Measurements from ENCODE around the gene SH3YL1.

The SH3YL1 gene

DNA sequence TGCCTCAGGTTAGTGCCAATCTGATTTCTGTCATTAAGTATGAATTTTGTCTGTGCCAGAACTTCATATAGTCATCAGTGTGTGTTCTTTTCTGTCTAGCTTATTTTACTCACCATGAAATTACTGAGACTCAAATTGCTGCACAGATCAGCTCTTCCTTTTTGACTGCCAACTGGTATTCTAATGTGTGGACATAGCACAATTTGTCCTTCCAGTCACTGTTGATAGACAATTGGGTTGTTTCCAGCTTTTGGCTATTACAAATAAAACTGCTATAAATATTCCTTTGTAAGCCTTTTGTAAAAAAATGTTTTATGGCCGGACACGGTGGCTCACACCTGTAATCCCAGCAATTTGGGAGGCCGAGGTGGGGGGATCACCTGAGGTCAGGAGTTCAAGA is 7.7 kb downstream of the SH3YL1 start:
- no peak for DNase-seq

DNA sequence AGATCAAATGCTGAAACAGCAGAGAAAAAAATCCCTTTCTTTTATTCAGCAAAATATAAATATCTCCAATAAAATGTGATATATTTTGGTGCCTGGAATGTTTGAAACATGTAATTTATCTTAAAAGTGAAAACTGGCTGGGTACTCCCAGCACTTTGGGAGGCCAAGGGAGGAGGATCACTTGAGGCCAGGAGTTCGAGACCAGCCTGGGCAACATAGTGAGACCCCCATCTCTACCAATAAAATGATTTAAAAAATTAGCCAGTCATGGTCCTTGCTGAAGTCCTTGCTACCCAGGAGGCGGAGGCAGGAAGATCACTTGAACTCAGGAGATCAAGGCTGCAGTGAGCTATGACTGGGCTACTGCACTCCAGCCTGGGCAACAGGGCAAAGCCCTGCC is 8.6 kb downstream of the SH3YL1 start:
- no peak for DNase-seq

DNA sequence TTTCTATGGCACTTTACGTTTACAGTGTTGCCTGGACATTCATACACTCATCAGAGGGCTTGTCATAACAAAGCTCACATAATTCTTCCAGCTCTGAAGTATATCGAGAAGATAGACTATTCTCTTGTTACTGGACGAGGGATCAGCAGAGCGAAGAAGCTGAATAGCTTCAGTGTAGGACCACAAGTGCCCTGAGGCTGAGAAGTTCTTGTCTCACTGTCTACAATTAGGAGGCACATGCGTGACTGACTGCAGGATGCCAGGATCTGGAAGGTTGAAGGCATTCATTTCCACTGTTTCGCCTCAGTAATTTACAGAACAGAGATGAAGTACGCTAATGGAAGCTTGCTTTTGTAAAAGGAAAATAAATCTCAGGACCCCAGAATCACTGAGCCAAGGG is 9.6 kb downstream of the SH3YL1 start:
- no peak for DNase-seq

DNA sequence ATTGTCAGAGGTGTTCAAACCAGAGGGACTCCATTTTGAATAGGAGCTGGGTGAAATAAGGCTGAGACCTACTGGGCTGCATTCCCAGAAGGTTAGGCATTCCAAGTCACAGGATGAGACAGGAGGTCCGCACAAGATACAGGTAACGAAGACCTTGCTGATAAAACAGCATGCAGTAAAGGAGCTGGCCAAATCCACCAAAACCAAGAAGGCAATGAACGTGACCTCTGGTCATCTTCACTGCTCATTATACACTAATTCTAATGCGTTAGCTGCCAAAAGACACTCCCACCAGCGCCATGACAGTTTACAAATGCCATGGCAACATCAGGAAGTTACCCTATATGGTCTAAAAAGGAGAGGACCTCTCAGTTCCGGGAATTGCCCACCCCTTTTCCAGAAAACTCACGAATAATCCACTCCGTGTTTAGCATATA is 10.6 kb downstream of the SH3YL1 start:
- no peak for DNase-seq

DNA sequence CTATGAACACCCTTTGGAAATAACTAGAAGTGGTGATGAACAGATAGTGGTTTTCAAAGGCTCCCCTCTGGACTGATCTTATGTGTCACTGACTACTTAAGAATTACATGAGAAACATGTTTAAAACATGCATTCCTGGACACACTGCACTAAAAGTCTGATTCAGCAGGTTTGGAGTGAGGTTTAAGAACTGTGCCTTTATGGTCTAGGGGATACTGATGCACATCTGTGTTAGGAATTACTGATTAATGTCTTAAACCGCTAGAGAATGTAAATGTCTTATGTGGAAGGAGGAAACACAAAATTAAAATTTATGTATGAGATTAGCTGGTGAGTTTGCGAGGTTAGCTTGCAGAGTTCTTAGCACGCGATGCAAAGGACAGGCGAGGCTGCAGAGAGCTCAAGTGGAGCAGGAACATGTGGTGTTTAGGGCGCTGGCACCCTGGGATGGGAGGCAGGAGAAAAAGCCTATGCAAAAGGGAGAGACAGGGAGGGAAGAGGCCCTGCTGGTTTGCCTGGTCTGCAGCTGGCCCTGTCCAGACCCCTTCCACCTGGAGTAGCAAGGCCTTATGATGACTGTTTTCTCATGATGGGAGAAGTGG is 11.7 kb downstream of the SH3YL1 start:
- no peak for DNase-seq

DNA sequence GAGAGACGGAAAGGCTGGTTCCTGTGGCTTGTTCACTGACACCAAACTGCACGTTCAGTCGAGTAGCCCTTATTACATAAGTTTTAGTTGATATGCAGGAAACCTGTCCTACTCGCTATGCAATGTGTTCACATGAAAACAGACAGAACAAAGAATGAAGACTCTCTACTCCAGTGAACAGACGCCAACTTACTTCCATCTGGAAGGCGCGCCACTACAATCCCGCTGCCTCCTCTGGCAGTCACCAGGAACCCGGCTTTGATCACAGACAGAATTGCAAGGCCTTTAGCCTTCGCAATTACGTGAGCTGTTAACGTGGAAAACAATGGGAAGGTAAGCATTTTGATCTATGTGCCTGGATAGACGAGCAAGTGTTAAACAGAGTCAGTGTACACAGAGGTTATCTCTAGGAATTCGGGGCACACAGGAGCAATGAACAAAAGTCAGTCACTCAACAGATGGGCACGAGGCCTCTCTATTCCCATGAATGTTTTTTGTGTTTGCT is 14.2 kb downstream of the SH3YL1 start:
- no peak for DNase-seq

DNA sequence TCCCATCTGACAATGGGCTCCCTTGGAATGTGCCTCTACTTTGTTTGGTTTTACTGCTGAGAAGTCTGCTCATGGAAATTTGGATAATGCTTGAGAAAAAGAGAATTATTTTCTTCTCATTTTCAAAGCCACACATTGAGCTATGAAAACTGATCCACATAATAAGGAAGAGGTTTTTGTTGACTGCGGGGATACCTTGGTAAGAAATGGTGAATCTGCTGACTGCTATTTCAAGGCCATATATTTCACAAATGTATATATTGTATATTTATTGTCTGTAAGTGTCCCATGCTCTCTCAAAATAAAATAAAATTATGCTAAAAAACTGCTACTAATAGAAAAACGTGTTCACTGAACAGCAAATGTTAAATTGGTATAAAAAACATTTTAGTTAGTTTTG is 15.1 kb downstream of the SH3YL1 start:
- DNase-seq: no peak

DNA sequence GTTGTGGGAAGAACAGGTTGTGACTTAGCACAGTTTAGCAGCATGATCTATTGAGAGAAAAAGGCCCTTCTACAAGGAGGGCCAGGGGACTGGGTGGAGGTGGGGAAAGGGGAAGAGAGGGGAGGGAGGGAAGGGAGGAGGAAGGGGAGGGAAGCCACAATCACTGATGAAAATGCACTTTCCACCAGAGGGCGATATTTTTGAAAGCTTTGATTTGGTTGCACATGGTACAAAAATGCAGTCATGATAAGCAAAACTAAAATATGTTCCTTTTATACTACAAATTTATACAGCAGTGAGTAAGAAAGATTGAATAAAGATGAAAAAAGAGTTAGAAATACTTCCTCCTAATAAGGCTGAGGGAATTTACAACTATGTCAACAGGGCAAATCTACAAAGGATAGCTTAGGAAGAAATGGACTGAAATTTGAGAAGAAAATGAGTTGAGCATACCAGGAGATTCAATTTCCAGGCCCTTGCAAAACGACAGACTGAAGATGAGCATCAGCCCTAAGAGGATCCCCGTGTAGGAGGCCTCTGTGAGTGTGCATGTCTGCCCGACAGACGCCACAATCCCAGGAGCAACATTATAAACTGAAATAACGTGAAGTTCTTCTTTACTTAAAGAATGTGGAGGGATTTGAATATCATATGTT is 17.2 kb downstream of the SH3YL1 start:
- peak; percentile 58 to 67 for DNase-seq

DNA sequence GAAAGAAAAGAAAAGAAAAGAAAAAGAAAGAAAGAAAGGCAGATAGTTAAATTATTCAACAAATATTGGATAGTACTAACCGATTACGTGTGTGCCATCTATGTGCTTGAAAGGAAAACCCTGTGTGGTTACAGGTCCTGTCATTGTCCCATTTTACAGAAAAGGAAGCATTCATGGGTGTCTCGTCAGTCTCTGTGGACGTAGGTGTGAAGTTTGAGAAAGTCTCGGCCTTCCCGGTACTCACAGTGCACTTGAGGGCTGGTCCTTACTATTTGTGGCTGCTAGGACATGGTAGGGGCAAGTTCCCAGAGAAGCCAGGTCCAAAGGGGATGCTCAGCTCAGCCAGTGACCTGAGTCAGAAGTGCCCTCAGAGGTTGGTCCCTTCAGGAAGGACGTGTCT is 19.3 kb downstream of the SH3YL1 start:
- DNase-seq: no peak

DNA sequence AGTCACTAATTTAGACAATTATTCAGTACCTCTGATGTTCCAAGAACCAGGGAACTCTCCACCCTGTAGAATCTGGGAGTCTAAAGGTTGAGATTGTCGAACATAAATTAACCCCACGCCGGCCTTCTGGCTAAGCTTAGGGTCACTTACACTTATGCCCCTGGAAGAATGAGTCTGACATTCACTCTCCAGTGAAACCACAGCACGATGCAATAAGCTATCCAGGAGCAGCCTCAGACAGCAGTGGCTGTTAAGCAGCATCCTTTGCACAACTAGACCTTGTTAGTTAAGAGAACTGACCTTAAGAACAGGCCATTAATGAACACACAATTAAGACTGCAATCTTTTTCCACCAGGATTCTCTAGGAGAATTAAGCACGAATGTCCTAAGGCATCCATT is 25.0 kb downstream of the SH3YL1 start:
- no peak for DNase-seq

DNA sequence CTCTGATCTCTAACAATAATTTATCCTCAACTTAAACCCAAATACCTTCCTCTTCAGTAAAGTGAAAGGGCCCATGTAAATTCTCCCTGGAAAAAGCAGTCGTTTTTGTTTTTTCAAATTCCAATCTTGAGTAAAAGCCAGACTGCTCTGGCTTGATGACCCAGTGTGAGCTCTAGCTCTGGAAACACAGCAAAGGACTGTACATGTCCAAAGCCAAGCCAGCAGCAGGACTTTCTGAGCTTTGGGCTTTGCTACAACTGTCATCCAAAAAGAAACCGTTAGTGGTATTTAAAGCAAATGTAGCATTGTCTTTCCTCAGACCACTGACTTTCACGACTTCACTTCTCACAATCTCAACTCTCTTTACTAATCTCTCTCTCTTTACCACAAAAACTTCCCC is 25.4 kb downstream of the SH3YL1 start:
- no peak for DNase-seq

DNA sequence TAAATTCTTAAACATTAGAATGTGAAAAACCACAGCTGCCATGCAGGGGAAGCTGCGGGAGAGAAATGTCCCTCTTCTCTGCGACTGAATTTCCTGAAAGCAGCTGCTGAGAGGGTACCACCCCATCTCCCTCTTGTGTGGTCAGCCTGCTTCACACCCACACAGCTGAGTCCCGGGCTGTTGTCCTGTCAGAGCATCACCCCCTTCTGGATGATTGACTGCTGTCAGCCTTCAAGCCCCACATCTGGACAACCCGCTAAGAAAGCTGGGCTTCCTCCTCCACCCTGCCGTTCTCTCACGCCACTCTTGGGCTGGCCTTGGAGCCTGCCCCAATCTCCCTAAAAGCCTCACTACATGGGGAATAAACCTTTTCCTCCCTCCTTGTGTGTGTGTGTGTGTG is 26.0 kb downstream of the SH3YL1 start:
- DNase-seq: no peak

DNA sequence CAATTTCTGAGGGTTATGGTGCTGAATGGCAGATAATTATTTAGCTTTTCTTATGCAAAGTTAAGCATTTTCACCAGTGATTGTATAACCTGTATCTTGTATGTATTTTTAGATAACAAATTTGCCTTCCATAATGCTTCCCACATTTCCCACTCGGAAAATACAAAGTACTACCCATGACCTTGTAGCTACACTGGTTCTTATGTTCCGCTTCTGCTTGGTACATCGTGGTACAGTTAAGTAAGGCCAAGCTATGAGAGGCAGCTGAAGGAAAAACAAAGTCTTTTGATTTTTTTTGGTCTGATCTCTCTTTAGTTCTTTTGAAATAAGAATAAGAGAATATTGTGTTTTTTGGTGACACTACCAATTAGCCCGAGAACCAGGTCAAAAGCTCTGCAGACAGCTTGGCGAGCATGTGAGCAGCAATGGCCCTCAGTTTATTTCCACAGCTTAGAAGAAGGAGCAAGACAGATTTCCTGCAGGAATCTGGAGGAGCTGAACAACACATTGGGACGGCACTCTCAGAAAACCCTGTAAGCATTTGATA is 26.8 kb downstream of the SH3YL1 start:
- DNase-seq: no peak

DNA sequence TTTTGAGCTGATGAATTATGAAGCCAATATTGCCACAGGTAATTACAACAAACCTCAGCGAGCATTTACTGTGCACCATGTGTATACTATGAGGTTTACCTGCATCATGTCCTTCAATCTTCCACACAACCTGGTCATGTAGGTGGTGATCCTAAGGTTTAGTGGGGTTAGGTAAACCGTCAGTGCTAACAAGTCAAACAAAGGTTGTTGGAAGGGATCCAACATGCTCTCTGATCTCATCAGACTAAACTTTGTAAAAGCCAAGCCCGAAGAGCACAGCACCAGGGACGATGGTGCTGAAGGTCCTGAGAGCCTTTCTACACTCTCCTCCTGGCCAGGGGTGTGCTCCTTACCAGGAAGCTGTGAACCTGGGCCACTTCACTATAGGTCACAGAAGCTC is 29.4 kb downstream of the SH3YL1 start:
- DNase-seq: no peak

DNA sequence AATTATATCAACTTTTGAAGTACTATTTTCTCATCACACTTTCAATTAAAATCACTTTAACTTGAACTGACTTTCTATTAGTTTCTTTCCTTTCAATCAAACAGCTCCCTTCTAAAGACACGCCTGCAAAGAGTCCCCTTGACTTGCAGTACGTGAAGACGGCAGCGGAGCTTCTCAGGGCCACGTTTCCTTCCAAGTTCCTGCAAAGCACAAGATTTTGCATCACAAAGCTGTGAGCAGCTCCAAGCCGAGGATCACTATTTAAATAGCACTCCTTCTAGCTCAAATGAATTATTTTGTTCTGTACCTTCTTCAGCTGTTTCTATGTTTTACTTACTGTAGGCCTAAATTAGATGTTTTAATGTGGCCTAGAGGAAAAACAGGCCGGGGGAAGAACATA is 30.8 kb downstream of the SH3YL1 start:
- DNase-seq: no peak

DNA sequence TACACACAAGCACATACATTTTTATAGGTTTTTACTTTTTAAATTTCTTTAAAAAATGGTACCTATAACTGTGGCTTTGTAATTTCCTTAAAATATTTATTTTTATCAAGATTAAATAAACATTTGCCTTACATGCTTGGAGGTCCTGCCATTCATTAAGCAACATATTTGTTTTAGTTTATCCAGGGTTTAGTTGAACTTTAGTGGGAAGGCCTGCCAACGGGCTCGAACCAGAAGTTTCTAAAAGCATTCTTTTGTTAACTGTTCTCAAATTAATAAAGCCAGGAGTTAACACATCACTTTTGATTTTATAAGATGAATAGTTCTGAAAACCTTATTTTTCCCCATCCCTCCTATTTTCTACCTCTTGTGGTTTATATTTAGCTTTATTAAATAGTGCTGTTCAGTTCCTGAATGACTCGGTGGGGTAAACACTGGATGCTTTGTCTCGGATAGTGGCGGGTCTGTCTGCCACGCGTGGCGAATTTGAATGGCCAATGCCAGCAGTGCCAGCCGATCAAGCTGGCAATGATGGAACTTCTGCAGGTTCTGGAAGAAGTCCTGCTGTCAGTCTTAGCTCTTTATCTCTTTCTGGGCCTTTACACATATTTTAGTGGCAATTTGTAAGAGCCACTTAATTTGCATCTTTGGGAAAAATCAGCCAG is 32.2 kb downstream of the SH3YL1 start:
- no peak for DNase-seq

DNA sequence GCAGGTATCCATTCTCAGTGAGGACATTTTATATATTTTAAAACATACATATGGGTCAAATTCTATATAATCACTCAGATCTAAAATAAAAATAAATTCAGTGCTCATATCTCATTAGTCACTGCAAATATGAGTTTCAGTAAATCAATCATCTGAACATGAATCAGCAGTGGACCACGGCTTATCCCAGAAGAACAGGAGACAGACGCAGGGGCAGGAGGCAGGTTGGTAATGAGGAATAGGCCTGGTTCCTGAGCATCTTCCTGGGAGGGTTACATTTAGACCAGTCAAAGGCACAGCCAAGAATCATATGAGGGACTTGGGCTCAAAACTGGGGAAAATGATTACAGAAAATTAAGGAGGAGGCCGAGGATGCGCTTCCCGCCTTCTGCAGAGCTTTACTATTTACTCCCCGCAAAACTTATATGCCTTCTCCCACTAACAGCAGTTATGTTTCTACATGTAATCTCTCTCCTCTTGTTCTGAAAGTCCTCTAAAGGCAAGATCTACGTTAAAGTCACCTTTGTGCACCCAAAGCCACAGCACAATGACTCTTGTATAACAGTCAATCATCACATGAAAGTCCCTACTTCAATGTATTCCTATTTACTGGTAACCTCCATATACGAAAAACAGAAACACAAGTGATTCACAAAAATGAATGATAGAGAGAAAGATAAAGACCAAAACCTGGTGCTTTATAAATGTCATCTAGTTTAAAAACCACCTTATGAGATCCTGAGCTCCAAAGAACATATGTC is 35.1 kb downstream of the SH3YL1 start:
- DNase-seq: no peak

DNA sequence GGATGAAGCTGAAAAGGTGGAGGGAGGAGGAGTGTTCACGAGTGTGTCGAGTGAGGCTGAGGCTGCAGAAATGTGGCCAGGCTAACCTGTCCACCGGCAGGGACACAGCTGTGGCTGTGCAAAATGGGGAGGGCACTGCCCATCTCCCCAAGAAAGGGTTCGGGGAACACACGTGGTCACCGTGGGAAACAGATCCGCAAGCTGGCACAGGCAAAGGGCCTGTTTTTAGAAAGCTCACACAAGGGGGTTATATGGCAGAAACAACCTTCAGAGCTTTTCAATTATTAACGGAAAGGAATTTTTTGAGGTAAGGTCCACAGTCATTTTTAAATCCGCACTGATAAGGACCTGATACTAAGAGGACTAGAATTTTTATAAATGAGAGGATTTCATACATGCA is 35.7 kb downstream of the SH3YL1 start:
- no peak for DNase-seq

DNA sequence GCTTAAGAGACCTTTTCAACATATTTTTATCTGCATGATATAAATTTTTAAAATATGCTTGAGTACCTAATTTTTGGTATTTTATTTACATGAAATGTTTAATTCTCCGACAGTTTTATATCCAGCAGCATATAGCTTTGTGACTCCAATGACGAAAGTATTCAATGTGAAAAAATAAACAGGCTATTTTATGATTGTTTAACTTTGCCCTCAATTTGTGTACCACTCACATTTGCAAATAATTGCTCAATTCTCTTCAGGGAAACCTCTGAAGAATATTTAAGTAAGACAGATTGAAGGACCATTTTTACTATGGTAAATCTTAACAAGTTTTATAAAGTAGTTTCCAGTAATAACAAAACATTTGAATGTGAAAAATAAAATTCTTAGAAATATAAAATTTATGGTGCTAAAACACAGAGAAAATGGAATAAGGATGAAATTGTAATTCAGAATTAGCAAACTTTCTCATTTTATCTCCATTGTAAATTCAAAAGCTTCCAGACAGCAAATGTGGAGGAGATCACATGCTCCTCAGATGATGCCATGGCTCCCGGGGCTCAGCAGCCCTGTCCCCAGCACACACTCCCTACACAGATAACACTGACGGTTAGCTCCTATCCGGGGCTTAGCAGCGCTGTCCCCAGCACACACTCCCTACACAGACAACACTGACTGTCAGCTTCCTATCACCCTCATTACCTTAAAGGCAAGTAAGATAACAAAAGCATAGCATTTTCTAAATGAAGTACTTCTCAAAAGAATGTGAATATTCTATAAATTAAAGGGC is 39.7 kb downstream of the SH3YL1 start:
- no peak for DNase-seq

DNA sequence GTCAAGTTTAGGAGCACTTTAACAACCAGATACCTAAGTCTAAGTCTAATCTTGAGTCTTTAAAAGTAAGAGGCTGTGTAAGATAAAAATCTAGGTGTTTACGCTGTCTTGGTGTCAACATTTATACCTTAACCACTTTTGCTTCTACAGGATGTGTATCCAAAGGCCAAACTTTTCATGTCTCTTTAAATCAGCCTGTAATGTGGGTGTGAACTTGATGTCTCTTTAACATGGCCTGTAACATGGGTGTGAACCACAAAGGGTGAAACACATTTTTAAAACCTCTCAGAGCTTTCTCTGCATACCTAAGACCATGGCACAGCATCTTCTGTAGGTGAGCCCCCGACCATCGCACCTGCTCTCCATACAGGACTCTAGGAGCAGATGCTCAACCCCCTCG is 40.4 kb downstream of the SH3YL1 start:
- DNase-seq: no peak

DNA sequence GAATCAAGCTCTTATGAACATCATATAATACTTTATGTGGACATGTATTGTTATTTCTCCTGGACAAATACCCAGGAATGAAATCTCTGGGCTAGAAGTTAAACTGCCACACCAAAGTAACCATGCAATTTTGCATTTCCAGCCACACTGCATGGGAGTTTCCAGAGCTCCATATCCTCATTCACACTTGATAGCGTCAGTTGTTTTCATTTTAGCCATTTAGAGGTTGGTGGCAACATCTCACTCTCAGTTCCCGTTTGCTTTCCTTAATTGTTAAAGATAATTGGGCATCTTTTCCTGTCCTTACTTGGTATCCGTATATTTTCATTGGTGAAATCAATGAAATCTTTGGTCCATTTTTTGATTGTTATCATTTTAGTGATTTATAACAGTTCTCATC is 47.8 kb downstream of the SH3YL1 start:
- DNase-seq: no peak

DNA sequence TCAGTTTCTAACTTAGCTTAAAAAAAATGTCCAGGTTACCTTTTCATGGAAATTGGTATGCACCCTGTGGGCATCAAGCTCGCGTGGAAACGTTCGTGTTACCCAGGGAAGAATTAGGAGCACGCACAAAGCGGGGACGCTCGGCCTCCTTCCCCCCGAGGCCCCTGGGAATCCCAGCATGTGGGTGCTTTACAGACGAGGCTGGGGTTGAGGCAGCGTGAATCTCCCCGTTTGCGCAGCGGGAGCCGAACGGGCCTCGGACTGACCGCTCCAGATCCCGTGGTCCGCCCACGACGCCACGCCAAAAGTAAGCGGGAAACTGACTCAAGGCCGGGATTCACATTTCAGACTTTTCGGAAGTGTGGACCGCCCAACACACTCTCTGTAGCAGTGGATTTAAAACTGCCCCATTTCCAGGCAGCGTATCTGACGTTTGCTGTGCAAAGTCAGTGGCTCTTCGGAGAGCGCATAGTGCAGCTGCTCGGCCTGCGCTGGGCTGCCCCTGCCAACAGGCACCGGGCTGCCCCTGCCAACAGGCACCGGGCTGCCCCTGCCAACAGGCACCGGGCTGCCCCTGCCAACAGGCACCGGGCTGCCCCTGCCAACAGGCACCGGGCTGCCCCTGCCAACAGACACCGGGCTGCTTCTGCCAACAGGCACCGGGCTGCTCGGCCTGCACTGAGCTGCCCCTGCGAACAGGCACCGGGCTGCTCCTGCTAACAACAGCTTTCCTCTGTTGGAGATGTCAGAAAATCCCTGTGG is 49.7 kb downstream of the SH3YL1 start:
- DNase-seq: no peak

Data from Kasumi-1 (cell line).